Measurements from ENCODE around the gene SIGLEC5. TPM values are rescaled to one million over a fixed set of nuclear protein-coding genes. Genes with fewer than 3 reads are reported as not detected.

SIGLEC5 gene
- total RNA-seq, 4 donors from 2014 or later = 1.1 TPM; not detected in 3

GRCh38 chr19:51598159-51598915 is 31.9 kb downstream of the SIGLEC5 start:
- H3K27me3 ChIP-seq = peaks cover 13% of the 10 kb centered on the region
- H3K4me1 ChIP-seq = peaks cover 5 to 15% (median 9%) of the 10 kb centered on the region in 4 donors
- no peak for TF ChIP-seq POLR2A (IDR thresholded peaks at IDR 0.05)
- no peak for TF ChIP-seq CTCF (IDR thresholded peaks at IDR 0.05)
- no peak for TF ChIP-seq EP300 (IDR thresholded peaks at IDR 0.05; ENCODE audit: low read depth)
- TF ChIP-seq POLR2AphosphoS5 (IDR thresholded peaks at IDR 0.05) = no peak
- 93 to 96% methylated on average over 2 to 31 of the region's 31 CpGs for WGBS, 2 donors (ENCODE audit: low coverage in 1 of 2)
- intact Hi-C loops (cut with DNase I; ENCODE audit: low total_unique reads) (loop anchor here (10.0 kb wide), 1 partner anchor 494 kb away; the partner anchor contains the start of gene CTU1), in situ Hi-C loops (cut with MboI; ENCODE audit: low pct_ligation_motif_present in 1 of 4, low pct_unique_long_range_greater_than_20kb in 1 of 4, low sequenced_read_pairs in 3 of 4) (no loop called here)
- H3K27ac ChIP-seq = no peak overlapping the region
- no peak for DNase-seq
- H3K9me3 ChIP-seq = no peaks in the 10 kb centered on the region
- no peaks in the 10 kb centered on the region for H3K36me3 ChIP-seq
- H3K4me3 ChIP-seq = no peak overlapping the region

- H3K9me3 ChIP-seq = no peaks in the 10 kb centered on the region
- H3K4me3 ChIP-seq = no peak overlapping the region
- H3K27ac ChIP-seq = no peak overlapping the region
- WGBS, 2 donors (ENCODE audit: low coverage in 1 of 2) = 86 to 100% methylated on average over 1 to 8 of the region's 8 CpGs
- DNase-seq = no peak
- intact Hi-C loops (cut with DNase I; ENCODE audit: low total_unique reads) = loop anchor here (10.0 kb wide), 1 partner anchor 491 kb away; the partner anchor contains the start of gene CTU1
- in situ Hi-C loops (cut with MboI; ENCODE audit: low pct_ligation_motif_present in 1 of 4, low pct_unique_long_range_greater_than_20kb in 1 of 4, low sequenced_read_pairs in 3 of 4) = no loop called here
- peaks cover 6% of the 10 kb centered on the region for H3K27me3 ChIP-seq
- TF ChIP-seq POLR2A (IDR thresholded peaks at IDR 0.05) = no peak
- TF ChIP-seq EP300 (IDR thresholded peaks at IDR 0.05; ENCODE audit: low read depth) = no peak
- TF ChIP-seq POLR2AphosphoS5 (IDR thresholded peaks at IDR 0.05) = no peak
- TF ChIP-seq CTCF (IDR thresholded peaks at IDR 0.05) = no peak
- peaks cover 7 to 18% (median 12%) of the 10 kb centered on the region in 4 donors for H3K4me1 ChIP-seq
- no peaks in the 10 kb centered on the region for H3K36me3 ChIP-seq
Measured at GRCh38 chr19:51595190-51596175, 34.7 kb downstream of the SIGLEC5 start.

GRCh38 chr19:51594774-51595109 is 35.5 kb downstream of the SIGLEC5 start:
- intact Hi-C loops (cut with DNase I; ENCODE audit: low total_unique reads) (loop anchor here (10.0 kb wide), 1 partner anchor 490 kb away; the partner anchor contains the start of gene CTU1), in situ Hi-C loops (cut with MboI; ENCODE audit: low pct_ligation_motif_present in 1 of 4, low pct_unique_long_range_greater_than_20kb in 1 of 4, low sequenced_read_pairs in 3 of 4) (no loop called here)
- H3K9me3 ChIP-seq = no peaks in the 10 kb centered on the region
- H3K27me3 ChIP-seq = no peaks in the 10 kb centered on the region
- TF ChIP-seq CTCF (IDR thresholded peaks at IDR 0.05) (no peak), EP300 (IDR thresholded peaks at IDR 0.05; ENCODE audit: low read depth) (no peak), POLR2AphosphoS5 (IDR thresholded peaks at IDR 0.05) (no peak), POLR2A (IDR thresholded peaks at IDR 0.05) (no peak)
- peak overlapping the region; percentile 37 to 82 (median 59) for H3K27ac ChIP-seq
- no peaks in the 10 kb centered on the region for H3K36me3 ChIP-seq
- peak overlapping the region; percentile 54 to 67 (median 61) for H3K4me3 ChIP-seq
- H3K4me1 ChIP-seq = peaks cover 7 to 18% (median 12%) of the 10 kb centered on the region in 4 donors
- WGBS, 2 donors (ENCODE audit: low coverage in 1 of 2) = 0 to 26% methylated on average over 1 to 6 of the region's 6 CpGs
- DNase-seq = no peak
